HCT116 (cell line): ENCODE measurements around the gene TSLP. TPM values are rescaled to one million over a fixed set of nuclear protein-coding genes. Genes with fewer than 3 reads are reported as not detected.

Source experiments
- ATAC-seq: fragments of 200-7000 bp; cut with Tn5 transposase; 2 replicates; pipeline ENCODE4 v1.9.1; 2020; ENCODE audit warnings: mild to moderate bottlenecking, moderate library complexity
- BruUV-seq: library from RNA; stranded (reverse); fragments of 400-500 nt; replicated peaks from 2 replicates; lab custom pipeline; 2021; lab: Mats Ljungman, UMichigan
- CTCF ChIA-PET: fragments of 300-600 bp; sonication (Branson Sonifier 250); formaldehyde crosslinking; loops from one replicate; lab custom pipeline; 2021; ENCODE audit warnings: antibody characterized with exemption; lab: Charles Lee
- POLR2A ChIA-PET: fragments of 300-600, 350-600 bp; sonication (Branson Sonifier 250); formaldehyde crosslinking; loops from one replicate; lab custom pipeline; 2021; ENCODE audit warnings: antibody characterized with exemption; lab: Charles Lee
- RAD21 ChIA-PET, 2 experiments: fragments of 300-600 bp; sonication (Branson Sonifier 250); formaldehyde crosslinking; loops; one replicate each; lab custom pipeline; 2023; ENCODE audit warnings: low total read pairs in 2 of 2; ENCODE audit not compliant: uncharacterized antibody in 2 of 2, unreplicated experiment in 2 of 2, low non-redundant PET in 1 of 2; lab: Charles Lee
- DNase-seq: peaks from one replicate; pipeline ENCODE4 v3.0.0-alpha.2; 2010; ENCODE audit warnings: low read depth, low spot score
- H2AFZ ChIP-seq: fragments of 200-600 bp; shearing (Covaris generic), sonication (generic); 2 replicates; pipeline ENCODE4 v1.6.1; 2017; ENCODE audit warnings: low read depth, mixed run types, mixed read lengths, antibody characterized with exemption, low read length; ENCODE audit not compliant: poor library complexity, severe bottlenecking
- H3K27ac ChIP-seq: 2 replicates; pipeline ENCODE4 v1.5.1; 2012; ENCODE audit warnings: low read depth, low read length
- H3K27me3 ChIP-seq: fragments of 200-600 bp; sonication (generic); 2 replicates; pipeline ENCODE4 v1.6.1; 2016; ENCODE audit warnings: mixed run types, low read length, mixed read lengths; ENCODE audit not compliant: insufficient read depth
- H3K36me3 ChIP-seq, 2 experiments: fragments of 200-500 bp in 1 of 2; fragments of 200-600 bp in 1 of 2; sonication (Bioruptor generic) in 1 of 2; sonication (generic) in 1 of 2; 2 replicates each; pipeline versions ENCODE4 v1.5.1 to v1.6.1; 2014 to 2016; ENCODE audit warnings: low read length in 2 of 2, inconsistent platforms in 1 of 2, mixed read lengths in 1 of 2, mixed run types in 1 of 2; ENCODE audit not compliant: insufficient read depth in 2 of 2, control insufficient read depth in 1 of 2
- H3K4me1 ChIP-seq, 2 experiments: fragments of 200-600 bp in 1 of 2; sonication (generic) in 1 of 2; 2 replicates each; pipeline versions ENCODE4 v1.5.1 to v1.6.1; 2012 to 2017; ENCODE audit warnings: low read length in 2 of 2, inconsistent platforms in 1 of 2, mild to moderate bottlenecking in 1 of 2, mixed read lengths in 1 of 2, mixed run types in 1 of 2, moderate library complexity in 1 of 2; ENCODE audit not compliant: insufficient read depth in 2 of 2, control insufficient read depth in 1 of 2
- H3K4me2 ChIP-seq: fragments of 200-600 bp; sonication (generic); 2 replicates; pipeline ENCODE4 v1.6.1; 2017; ENCODE audit warnings: mixed run types, low read length, mixed read lengths
- H3K4me3 ChIP-seq, 2 experiments: fragments of 200-600 bp in 1 of 2; sonication (generic) in 1 of 2; replicated peaks in 1 of 2; 2 replicates each; pipeline ENCODE4 v1.5.1; 2011 to 2016; ENCODE audit warnings: low read length in 2 of 2, control low read depth in 1 of 2, low read depth in 1 of 2, mild to moderate bottlenecking in 1 of 2, mixed read lengths in 1 of 2, mixed run types in 1 of 2
- H3K79me2 ChIP-seq: fragments of 200-600 bp; sonication (generic); 2 replicates; pipeline ENCODE4 v1.6.1; 2017; ENCODE audit warnings: mild to moderate bottlenecking, mixed run types, low read length, moderate library complexity, mixed read lengths; ENCODE audit not compliant: insufficient read depth
- H3K9ac ChIP-seq: fragments of 200-600 bp; sonication (generic); 2 replicates; pipeline ENCODE4 v1.6.1; 2016; ENCODE audit warnings: low read length, mixed read lengths
- H3K9me2 ChIP-seq: fragments of 200-600 bp; sonication (generic), shearing (Covaris generic); 2 replicates; pipeline ENCODE4 v1.6.1; 2017; ENCODE audit warnings: mixed run types, mild to moderate bottlenecking, moderate library complexity; ENCODE audit not compliant: insufficient read depth
- H3K9me3 ChIP-seq, 2 experiments: fragments of 200-500 bp in 1 of 2; fragments of 200-600 bp in 1 of 2; sonication (Bioruptor generic) in 1 of 2; sonication (generic) in 1 of 2; 2 replicates each; pipeline ENCODE4 v1.6.1; 2014 to 2017; ENCODE audit warnings: low read length in 2 of 2, mixed read lengths in 2 of 2, inconsistent platforms in 1 of 2, low read depth in 1 of 2, mild to moderate bottlenecking in 1 of 2, mixed run types in 1 of 2, moderate library complexity in 1 of 2; ENCODE audit not compliant: control insufficient read depth in 1 of 2, insufficient read depth in 1 of 2
- H4K20me1 ChIP-seq: fragments of 200-600 bp; sonication (generic), shearing (Covaris generic); 2 replicates; pipeline ENCODE4 v1.6.1; 2017; ENCODE audit warnings: mixed run types, mild to moderate bottlenecking, moderate library complexity; ENCODE audit not compliant: insufficient read depth
- ATF3 ChIP-seq: IDR thresholded peaks from 2 replicates; pipeline ENCODE4 v1.6.1; 2012
- ELF1 ChIP-seq: IDR thresholded peaks from 2 replicates; pipeline ENCODE4 v1.6.1; 2012; ENCODE audit warnings: low read depth, borderline replicate concordance
- EZH2phosphoT487 ChIP-seq: fragments of 200-600 bp; IDR thresholded peaks from 2 replicates; pipeline ENCODE4 v1.6.1; 2018; ENCODE audit warnings: antibody characterized with exemption, borderline replicate concordance
- FOSL1 ChIP-seq: IDR thresholded peaks from 2 replicates; pipeline ENCODE4 v1.6.1; 2012; ENCODE audit warnings: low read depth
- POLR2A ChIP-seq: IDR thresholded peaks from 2 replicates; pipeline ENCODE4 v1.7.0; 2011; ENCODE audit warnings: borderline replicate concordance; ENCODE audit not compliant: insufficient read depth, insufficient read length; ENCODE audit errors: extremely low read depth
- POLR2AphosphoS5 ChIP-seq: IDR thresholded peaks from 2 replicates; pipeline ENCODE4 v1.6.1; 2011; ENCODE audit warnings: mild to moderate bottlenecking, low read depth, low read length, moderate library complexity
- SIN3A ChIP-seq: IDR thresholded peaks from 2 replicates; pipeline ENCODE4 v1.6.1; 2012; ENCODE audit warnings: low read depth
- SP1 ChIP-seq: IDR thresholded peaks from 2 replicates; pipeline ENCODE4 v1.6.1; 2012; ENCODE audit warnings: low read depth
- SRF ChIP-seq: IDR thresholded peaks from 2 replicates; pipeline ENCODE4 v1.6.1; 2012; ENCODE audit warnings: low read depth
- TCF7L2 ChIP-seq: IDR thresholded peaks from 2 replicates; pipeline ENCODE4 v1.7.0; 2011; ENCODE audit warnings: borderline replicate concordance, inconsistent platforms; ENCODE audit not compliant: insufficient read depth, insufficient read length; ENCODE audit errors: extremely low read depth
- ZBTB33 ChIP-seq: IDR thresholded peaks from 2 replicates; pipeline ENCODE4 v1.6.1; 2011; ENCODE audit warnings: mild to moderate bottlenecking, low read length, moderate library complexity; ENCODE audit not compliant: insufficient replicate concordance; ENCODE audit errors: extremely low read depth
- intact Hi-C: fragments of 100-400 bp; cut with micrococcal nuclease; formaldehyde crosslinking; loops from 2 replicates; pipeline ENCODE4 v1.10.0; 2022
- total RNA-seq: library from RNA; stranded (reverse); gene quantifications from one replicate; pipeline ENCODE4 v1.2.1, GENCODE V29; 2021; ENCODE audit not compliant: unreplicated experiment

Gene TSLP
- total RNA-seq, 1 experiment from 2014 or later: 0.34 TPM

- CTCF ChIA-PET: no interaction called here
- Histone ChIP-seq H3K4me2 (no peak overlapping the region), H3K9me3 (no peaks in the 10 kb centered on the region; a peak in 1 of 4 replicates), H3K27ac (no peak overlapping the region), H3K36me3 (peaks cover 46 to 58% of the 10 kb centered on the region in 2 experiments), H3K79me2 (peaks cover 63% of the 10 kb centered on the region), H3K4me3 (no peak overlapping the region), H3K4me1 (peaks cover 0 to 2% of the 10 kb centered on the region in 2 experiments; a peak in 2 of 4 replicates), H3K9ac (no peak overlapping the region), H2AFZ (no peak overlapping the region), H3K9me2 (no peaks in the 10 kb centered on the region), H3K27me3 (no peaks in the 10 kb centered on the region), H4K20me1 (peaks cover 6% of the 10 kb centered on the region; the same call in 1 of the 2 replicates)
- no peak for ATAC-seq
- RAD21 ChIA-PET: no interaction called here
- intact Hi-C loops: no loop called here
- POLR2A ChIA-PET: no interaction called here
- TF ChIP-seq SIN3A (no peak), POLR2A (no peak), EZH2phosphoT487 (no peak), SRF (no peak), ATF3 (no peak), FOSL1 (no peak), POLR2AphosphoS5 (no peak), ZBTB33 (no peak), ELF1 (no peak), SP1 (no peak), TCF7L2 (no peak)
- no TSS peak for BruUV-seq
- DNase-seq: no peak
These were observed 27.7 kb downstream of the TSLP start for GRCh38 chr5:111099058-111099778.
